Stomach (tissue), 4 donors: ENCODE results near the gene RMND1.
"Not testable (repeated sequence)": the region's sequence is repeated elsewhere in the genome, so short reads cannot be mapped to it uniquely, and the experiment has no call there.

Experiments
- EP300 ChIP-seq: sonication (generic); formaldehyde crosslinking; IDR thresholded peaks from one replicate; pipeline ENCODE4 v1.6.1; 2017; ENCODE audit warnings: antibody characterized with exemption
- POLR2A ChIP-seq, 4 donors: fragments of 450-650 bp; IDR thresholded peaks; one replicate each; pipeline ENCODE4 v1.6.1; 2016; ENCODE audit warnings: antibody characterized with exemption in 4 of 4, control low read depth in 2 of 4, mild to moderate bottlenecking in 1 of 4, moderate library complexity in 1 of 4
- POLR2AphosphoS5 ChIP-seq, 3 donors: sonication (generic); formaldehyde crosslinking; IDR thresholded peaks; one replicate each; pipeline ENCODE4 v1.6.1; 2016; ENCODE audit warnings: antibody characterized with exemption in 3 of 3
- TF ChIP-seq, protein P1 (sequence below), 7 experiments: fragments of 450-650 bp in 4 of 7; fragments of 200-600 bp in 3 of 7; sonication (generic) in 3 of 7; IDR thresholded peaks; one replicate each; pipeline ENCODE4 v1.5.1; 2016 to 2019; ENCODE audit warnings: antibody characterized with exemption in 7 of 7, control low read depth in 2 of 7, mild to moderate bottlenecking in 1 of 7

DNA sequence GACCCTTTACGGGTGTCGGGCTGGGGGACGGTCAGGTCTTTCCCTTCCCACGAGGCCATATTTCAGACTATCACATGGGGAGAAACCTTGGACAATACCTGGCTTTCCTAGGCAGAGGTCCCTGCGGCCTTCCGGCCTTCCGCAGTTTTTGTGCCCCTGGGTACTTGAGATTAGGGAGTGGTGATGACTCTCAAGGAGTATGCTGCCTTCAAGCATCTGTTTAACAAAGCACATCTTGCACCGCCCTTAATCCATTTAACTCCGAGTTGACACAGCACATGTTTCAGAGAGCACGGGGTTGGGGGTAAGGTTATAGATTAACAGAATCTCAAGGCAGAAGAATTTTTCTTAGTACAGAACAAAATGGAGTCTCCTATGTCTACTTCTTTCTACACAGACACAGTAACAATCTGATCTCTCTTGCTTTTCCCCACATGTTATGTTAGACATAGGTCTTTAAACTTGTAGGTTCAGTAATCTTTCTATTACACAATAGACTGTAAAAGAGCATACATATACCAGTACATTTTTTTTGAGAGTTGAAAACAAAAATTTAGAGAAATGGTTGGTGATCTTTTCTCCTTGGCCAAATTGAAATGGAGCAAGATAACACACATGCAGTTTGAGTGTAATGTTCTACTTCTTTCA is 3.9 kb upstream of the RMND1 start:
- TF ChIP-seq EP300; POLR2AphosphoS5 (IDR thresholded peaks at IDR 0.05); POLR2A (IDR thresholded peaks at IDR 0.05): not testable (repeated sequence)
- TF ChIP-seq, protein P1, sequence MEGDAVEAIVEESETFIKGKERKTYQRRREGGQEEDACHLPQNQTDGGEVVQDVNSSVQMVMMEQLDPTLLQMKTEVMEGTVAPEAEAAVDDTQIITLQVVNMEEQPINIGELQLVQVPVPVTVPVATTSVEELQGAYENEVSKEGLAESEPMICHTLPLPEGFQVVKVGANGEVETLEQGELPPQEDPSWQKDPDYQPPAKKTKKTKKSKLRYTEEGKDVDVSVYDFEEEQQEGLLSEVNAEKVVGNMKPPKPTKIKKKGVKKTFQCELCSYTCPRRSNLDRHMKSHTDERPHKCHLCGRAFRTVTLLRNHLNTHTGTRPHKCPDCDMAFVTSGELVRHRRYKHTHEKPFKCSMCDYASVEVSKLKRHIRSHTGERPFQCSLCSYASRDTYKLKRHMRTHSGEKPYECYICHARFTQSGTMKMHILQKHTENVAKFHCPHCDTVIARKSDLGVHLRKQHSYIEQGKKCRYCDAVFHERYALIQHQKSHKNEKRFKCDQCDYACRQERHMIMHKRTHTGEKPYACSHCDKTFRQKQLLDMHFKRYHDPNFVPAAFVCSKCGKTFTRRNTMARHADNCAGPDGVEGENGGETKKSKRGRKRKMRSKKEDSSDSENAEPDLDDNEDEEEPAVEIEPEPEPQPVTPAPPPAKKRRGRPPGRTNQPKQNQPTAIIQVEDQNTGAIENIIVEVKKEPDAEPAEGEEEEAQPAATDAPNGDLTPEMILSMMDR (IDR thresholded peaks at IDR 0.05), result not testable (repeated sequence)
